Adrenal gland (tissue), 5 donors: ENCODE measurements around the gene DCC.

Source experiments
- POLR2A ChIP-seq, 2 donors: fragments of 450-650 bp; IDR thresholded peaks; one replicate each; pipeline ENCODE4 v1.6.1; 2017; ENCODE audit warnings: antibody characterized with exemption in 2 of 2, mild to moderate bottlenecking in 2 of 2, moderate library complexity in 1 of 2
- TF ChIP-seq, protein P1 (sequence below), 6 experiments: fragments of 450-650 bp in 4 of 6; fragments of 200-600 bp in 2 of 6; sonication (generic) in 1 of 6; IDR thresholded peaks; 1 replicate in 5 of 6; 2 replicates in 1 of 6; pipeline versions ENCODE4 v1.5.1 to v1.8.0; 2016 to 2021; ENCODE audit warnings: antibody characterized with exemption in 6 of 6, mild to moderate bottlenecking in 2 of 6, moderate library complexity in 1 of 6
- donor health status: DM: no; HTN: no; CAD: no.

DNA sequence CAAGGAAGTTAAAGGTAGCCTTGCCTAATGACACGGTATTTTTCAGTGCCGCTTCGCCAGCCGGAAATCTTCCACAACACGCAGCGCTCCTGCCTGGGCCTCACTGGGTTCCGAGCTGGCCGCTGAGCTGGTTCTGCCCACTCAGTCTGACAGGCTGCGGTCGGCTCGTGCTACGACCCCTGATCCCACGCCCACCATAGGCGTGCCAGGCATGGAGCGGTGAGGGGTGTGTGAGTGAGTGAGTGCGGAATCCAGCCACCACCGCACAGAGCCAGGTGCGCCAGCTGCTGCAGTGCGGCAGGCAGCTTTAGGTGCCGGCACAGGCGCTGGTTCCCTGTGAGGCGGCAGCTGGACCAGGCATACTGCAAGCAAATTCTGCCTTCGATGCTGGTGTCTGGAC, 407.9 kb downstream of the DCC start:
- TF ChIP-seq, protein P1, sequence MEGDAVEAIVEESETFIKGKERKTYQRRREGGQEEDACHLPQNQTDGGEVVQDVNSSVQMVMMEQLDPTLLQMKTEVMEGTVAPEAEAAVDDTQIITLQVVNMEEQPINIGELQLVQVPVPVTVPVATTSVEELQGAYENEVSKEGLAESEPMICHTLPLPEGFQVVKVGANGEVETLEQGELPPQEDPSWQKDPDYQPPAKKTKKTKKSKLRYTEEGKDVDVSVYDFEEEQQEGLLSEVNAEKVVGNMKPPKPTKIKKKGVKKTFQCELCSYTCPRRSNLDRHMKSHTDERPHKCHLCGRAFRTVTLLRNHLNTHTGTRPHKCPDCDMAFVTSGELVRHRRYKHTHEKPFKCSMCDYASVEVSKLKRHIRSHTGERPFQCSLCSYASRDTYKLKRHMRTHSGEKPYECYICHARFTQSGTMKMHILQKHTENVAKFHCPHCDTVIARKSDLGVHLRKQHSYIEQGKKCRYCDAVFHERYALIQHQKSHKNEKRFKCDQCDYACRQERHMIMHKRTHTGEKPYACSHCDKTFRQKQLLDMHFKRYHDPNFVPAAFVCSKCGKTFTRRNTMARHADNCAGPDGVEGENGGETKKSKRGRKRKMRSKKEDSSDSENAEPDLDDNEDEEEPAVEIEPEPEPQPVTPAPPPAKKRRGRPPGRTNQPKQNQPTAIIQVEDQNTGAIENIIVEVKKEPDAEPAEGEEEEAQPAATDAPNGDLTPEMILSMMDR (IDR thresholded peaks at IDR 0.05): no peak
- TF ChIP-seq POLR2A (IDR thresholded peaks at IDR 0.05): no peak
